Esophagus squamous epithelium (tissue), 5 donors: Measurements from ENCODE around the gene POLD2. TPM values are rescaled to one million over a fixed set of nuclear protein-coding genes. Genes with fewer than 3 reads are reported as not detected.
"Not testable (repeated sequence)": the region's sequence is repeated elsewhere in the genome, so short reads cannot be mapped to it uniquely, and the experiment has no call there.

Experiments
- DNase-seq: peaks from one replicate; lab custom pipeline; 2025; lab: John Stamatoyannopoulos, UW
- H3K27ac ChIP-seq, 4 donors: fragments of 200-600 bp; sonication (generic); one replicate each; pipeline ENCODE4 v1.5.1; 2016 to 2019; ENCODE audit warnings: mild to moderate bottlenecking in 1 of 4
- H3K27me3 ChIP-seq, 4 donors: fragments of 200-600 bp; sonication (generic); 1 replicate in 3 of 4; 2 replicates in 1 of 4; pipeline versions ENCODE4 v1.5.1 to v1.6.0; 2017 to 2021; ENCODE audit warnings: antibody characterized with exemption in 1 of 4
- H3K36me3 ChIP-seq, 3 donors: fragments of 200-600 bp; sonication (generic); one replicate each; pipeline ENCODE4 v1.5.1; 2016 to 2019
- H3K4me1 ChIP-seq, 3 donors: fragments of 200-600 bp; sonication (generic); one replicate each; pipeline ENCODE4 v1.5.1; 2017 to 2019
- H3K4me3 ChIP-seq, 4 donors: fragments of 200-600 bp; sonication (generic); 1 replicate in 3 of 4; 2 replicates in 1 of 4; pipeline ENCODE4 v1.5.1; 2016 to 2019; ENCODE audit warnings: mild to moderate bottlenecking in 2 of 4, moderate library complexity in 1 of 4
- H3K9me3 ChIP-seq, 3 donors: fragments of 200-600 bp; sonication (generic); one replicate each; pipeline ENCODE4 v1.5.1; 2016 to 2019
- CTCF ChIP-seq, 6 experiments: fragments of 450-650 bp in 4 of 6; fragments of 200-600 bp in 2 of 6; sonication (generic) in 2 of 6; IDR thresholded peaks; one replicate each; pipeline ENCODE4 v1.5.1; 2016 to 2019; ENCODE audit warnings: antibody characterized with exemption in 6 of 6, mild to moderate bottlenecking in 4 of 6, moderate library complexity in 4 of 6
- POLR2A ChIP-seq, 4 donors: fragments of 450-650 bp; IDR thresholded peaks; one replicate each; pipeline ENCODE4 v1.6.1; 2017; ENCODE audit warnings: antibody characterized with exemption in 4 of 4, mild to moderate bottlenecking in 4 of 4, moderate library complexity in 3 of 4
- WGBS, 2 donors: methylation state at CpG; one replicate each; pipeline ENCODE4 v1.1.5; 2018; 5-methylcytosine and 5-hydroxymethylcytosine counted together
- intact Hi-C: fragments of 100-400 bp; cut with DNase I; formaldehyde crosslinking; loops from one replicate; pipeline ENCODE4 v1.15.0; 2022
- total RNA-seq, 4 donors: library from RNA; depleted of rRNA; stranded (reverse); fragments of >200 nt; gene quantifications; one replicate each; pipeline ENCODE4 v1.1.0, GENCODE V29; 2016
- donor health status: DM: yes; HTN: yes; CAD: no.

The POLD2 gene
- total RNA-seq, 4 donors from 2014 or later, result 71.2 to 164 (median 89.5) TPM

- no peak for DNase-seq
- no peak for TF ChIP-seq POLR2A (IDR thresholded peaks at IDR 0.05)
- TF ChIP-seq CTCF (IDR thresholded peaks at IDR 0.05), result no peak
- H3K4me1 ChIP-seq, result peaks cover 0 to 7% (median 0%) of the 10 kb centered on the region in 3 donors
- no peak overlapping the region for H3K4me3 ChIP-seq
- no peaks in the 10 kb centered on the region for H3K36me3 ChIP-seq
- H3K27ac ChIP-seq, result no peak overlapping the region
- WGBS, 2 donors, result 57 to 58% methylated on average over 2 to 6 of the region's 6 CpGs
- intact Hi-C loops, result no loop called here
- H3K27me3 ChIP-seq, result no peaks in the 10 kb centered on the region
- H3K9me3 ChIP-seq, result no peaks in the 10 kb centered on the region
Measured at GRCh38 chr7:44128721-44129582, 5.6 kb upstream of the POLD2 start.

- intact Hi-C loops, result no loop called here
- H3K4me1 ChIP-seq, result peaks cover 7 to 18% (median 7%) of the 10 kb centered on the region in 3 donors
- TF ChIP-seq CTCF (IDR thresholded peaks at IDR 0.05) (no peak), POLR2A (IDR thresholded peaks at IDR 0.05) (no peak)
- H3K9me3 ChIP-seq, result no peaks in the 10 kb centered on the region
- no peaks in the 10 kb centered on the region for H3K36me3 ChIP-seq
- H3K27ac ChIP-seq, result no peak overlapping the region
- H3K4me3 ChIP-seq, result no peak overlapping the region
- H3K27me3 ChIP-seq, result no peaks in the 10 kb centered on the region
- DNase-seq, result no peak
Measured at GRCh38 chr7:44127161-44127560, 3.8 kb upstream of the POLD2 start.

- peaks cover 7 to 24% (median 11%) of the 10 kb centered on the region in 3 donors for H3K4me1 ChIP-seq
- H3K4me3 ChIP-seq, H3K27me3 ChIP-seq, intact Hi-C loops, H3K9me3 ChIP-seq, H3K36me3 ChIP-seq, H3K27ac ChIP-seq, DNase-seq: not testable (repeated sequence)
- WGBS, 2 donors, result 75 to 84% methylated on average over 4 of the region's 4 CpGs
Measured at GRCh38 chr7:44126574-44126973, 3.2 kb upstream of the POLD2 start.

- H3K4me3 ChIP-seq, result no peak overlapping the region
- peaks cover 7 to 39% (median 11%) of the 10 kb centered on the region in 3 donors for H3K4me1 ChIP-seq
- 96% methylated on average over 6 of the region's 6 CpGs for WGBS, 2 donors
- intact Hi-C loops, result no loop called here
- no peaks in the 10 kb centered on the region for H3K9me3 ChIP-seq
- no peak overlapping the region for H3K27ac ChIP-seq
- DNase-seq, result no peak
- peaks cover 4 to 22% (median 6%) of the 10 kb centered on the region in 3 donors for H3K36me3 ChIP-seq
- no peaks in the 10 kb centered on the region for H3K27me3 ChIP-seq
- no peak for TF ChIP-seq CTCF (IDR thresholded peaks at IDR 0.05)
Measured at GRCh38 chr7:44124822-44125202, 1.5 kb upstream of the POLD2 start.

GRCh38 chr7:44122529-44122928 lies 819 bp downstream of the POLD2 start:
- 23 to 51% methylated on average over 1 of the region's 1 CpG for WGBS, 2 donors
- H3K27me3 ChIP-seq, result no peaks in the 10 kb centered on the region
- no peak for DNase-seq
- intact Hi-C loops, result no loop called here
- H3K4me1 ChIP-seq, result peaks cover 7 to 48% (median 11%) of the 10 kb centered on the region in 3 donors
- TF ChIP-seq POLR2A (IDR thresholded peaks at IDR 0.05) (no peak), CTCF (IDR thresholded peaks at IDR 0.05) (no peak)
- H3K27ac ChIP-seq, result peak overlapping the region; percentile 85 to 93 (median 90)
- H3K36me3 ChIP-seq, result peaks cover 4 to 45% (median 6%) of the 10 kb centered on the region in 3 donors
- H3K4me3 ChIP-seq, result peak overlapping the region; percentile 62 to 84 (median 74)
- H3K9me3 ChIP-seq, result no peaks in the 10 kb centered on the region
